Measurements from ENCODE around the gene FNBP1.

The FNBP1 gene

DNA sequence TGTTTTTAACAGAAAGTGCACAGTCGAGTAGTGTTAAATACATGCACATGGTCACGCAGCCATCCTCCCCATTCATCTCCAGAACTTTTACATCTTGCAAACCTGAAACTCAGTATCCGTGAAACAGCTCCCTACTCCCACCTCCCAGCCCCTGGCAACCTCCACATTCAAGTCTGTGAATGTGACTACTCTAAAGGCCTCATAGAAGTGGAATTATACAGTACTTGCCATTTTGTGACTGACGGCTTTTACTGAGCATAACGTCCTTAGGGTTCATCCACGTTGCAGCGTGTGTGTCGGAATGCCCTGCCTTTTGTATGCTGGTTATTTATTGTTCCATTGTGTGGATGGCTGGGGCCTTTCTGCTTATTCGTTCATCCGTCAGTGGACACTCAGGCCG, 171.9 kb downstream of the FNBP1 start:
- FAIRE-seq, result no peak

DNA sequence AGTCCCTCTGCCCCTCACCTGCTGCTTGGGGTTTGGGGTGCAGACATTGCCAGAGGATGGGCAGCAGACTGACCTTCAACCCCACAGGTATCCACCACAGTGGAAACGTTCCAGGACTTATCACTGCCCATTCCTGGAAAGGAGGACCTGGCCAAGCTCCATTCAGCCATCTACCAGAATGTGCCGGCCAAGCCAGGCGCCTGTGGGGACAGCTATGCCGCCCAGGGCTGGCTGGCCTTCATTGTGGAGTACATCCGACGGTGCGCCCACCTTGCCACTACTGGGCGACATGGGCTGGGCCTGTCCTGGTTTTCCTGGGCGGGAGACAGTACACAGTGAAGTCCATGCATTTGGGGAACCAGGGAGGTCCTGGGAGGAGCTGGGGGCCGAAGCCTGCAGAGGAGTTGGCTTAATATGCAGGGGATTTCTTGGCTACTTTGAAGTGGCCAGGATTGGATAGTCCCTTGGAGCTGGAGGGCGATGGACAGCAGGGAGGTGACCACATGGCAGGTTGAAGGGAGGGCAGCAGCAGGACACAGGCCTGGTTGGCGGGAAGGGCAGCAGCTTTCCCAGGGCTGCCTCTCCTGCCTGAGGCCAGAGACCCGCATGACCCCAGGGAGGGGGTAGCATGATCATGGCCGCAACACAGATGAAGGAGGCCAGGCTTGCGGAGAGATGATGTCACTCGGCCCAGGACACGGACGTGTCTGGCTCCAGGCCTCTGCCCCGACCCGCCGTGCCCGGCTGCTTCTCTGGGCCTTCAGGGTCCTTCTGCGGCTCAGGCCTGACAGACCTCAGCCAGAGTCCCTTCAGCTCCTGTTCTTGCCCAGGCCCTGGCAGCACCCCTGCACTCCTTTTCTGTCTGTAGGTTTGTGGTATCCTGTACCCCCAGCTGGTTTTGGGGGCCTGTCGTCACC, 173.1 kb downstream of the FNBP1 start:
- FAIRE-seq, result no peak

DNA sequence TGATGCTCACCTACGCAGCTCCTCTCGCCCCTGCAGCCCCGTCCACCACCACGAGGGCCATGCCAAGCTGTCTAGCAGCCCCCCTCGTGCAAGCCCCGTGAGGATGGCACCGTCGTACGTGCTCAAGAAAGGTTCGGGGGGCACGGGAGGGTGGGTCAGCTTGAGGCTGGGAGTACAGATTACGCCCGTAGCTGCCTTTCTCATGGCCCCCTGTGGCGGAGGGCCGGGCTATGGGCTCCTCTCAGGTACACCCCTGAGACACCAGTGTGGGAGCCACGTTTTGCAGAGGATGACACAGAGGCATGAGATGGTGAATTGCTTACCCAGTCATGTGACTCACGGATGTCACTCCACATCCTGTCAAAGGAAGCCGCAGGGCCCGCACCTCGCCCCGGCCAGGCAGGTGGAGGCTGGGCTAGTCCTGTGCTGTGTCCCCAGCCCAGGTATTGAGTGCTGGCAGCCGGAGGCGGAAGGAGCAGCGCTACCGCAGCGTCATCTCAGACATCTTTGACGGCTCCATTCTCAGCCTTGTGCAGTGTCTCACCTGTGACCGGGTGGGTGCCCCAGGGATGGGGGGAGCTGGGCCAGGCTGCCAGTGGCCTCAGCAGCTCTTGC, 174.0 kb downstream of the FNBP1 start:
- FAIRE-seq, result no peak

DNA sequence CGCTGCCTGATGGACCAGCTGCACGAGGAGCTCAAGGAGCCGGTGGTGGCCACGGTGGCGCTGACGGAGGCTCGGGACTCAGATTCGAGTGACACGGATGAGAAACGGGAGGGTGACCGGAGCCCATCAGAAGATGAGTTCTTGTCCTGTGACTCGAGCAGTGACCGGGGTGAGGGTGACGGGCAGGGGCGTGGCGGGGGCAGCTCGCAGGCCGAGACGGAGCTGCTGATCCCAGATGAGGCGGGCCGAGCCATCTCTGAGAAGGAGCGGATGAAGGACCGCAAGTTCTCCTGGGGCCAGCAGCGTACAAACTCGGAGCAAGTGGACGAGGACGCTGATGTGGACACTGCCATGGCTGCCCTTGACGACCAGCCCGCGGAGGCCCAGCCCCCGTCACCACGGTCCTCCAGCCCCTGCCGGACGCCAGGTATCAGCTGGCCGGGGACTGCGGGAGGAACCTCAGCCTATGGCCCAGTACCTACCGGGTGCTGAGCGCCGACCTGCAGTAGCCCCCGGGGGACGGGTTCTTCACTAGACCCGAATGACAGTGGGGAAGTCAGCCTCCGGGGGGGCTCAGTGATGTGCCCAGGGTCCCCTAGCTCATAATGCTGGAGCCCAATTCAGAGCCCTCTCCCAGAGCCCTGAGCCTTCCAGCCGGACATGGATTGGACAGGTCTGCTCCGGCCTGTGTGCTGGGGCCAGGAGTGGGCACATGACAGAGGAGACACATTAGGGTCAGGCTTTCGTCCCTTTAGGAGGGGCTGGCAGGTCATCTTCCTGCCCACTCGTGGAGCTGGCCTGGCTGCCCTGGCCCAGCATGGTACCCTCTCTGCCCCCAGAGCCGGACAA, 174.7 kb downstream of the FNBP1 start:
- FAIRE-seq, result no peak

DNA sequence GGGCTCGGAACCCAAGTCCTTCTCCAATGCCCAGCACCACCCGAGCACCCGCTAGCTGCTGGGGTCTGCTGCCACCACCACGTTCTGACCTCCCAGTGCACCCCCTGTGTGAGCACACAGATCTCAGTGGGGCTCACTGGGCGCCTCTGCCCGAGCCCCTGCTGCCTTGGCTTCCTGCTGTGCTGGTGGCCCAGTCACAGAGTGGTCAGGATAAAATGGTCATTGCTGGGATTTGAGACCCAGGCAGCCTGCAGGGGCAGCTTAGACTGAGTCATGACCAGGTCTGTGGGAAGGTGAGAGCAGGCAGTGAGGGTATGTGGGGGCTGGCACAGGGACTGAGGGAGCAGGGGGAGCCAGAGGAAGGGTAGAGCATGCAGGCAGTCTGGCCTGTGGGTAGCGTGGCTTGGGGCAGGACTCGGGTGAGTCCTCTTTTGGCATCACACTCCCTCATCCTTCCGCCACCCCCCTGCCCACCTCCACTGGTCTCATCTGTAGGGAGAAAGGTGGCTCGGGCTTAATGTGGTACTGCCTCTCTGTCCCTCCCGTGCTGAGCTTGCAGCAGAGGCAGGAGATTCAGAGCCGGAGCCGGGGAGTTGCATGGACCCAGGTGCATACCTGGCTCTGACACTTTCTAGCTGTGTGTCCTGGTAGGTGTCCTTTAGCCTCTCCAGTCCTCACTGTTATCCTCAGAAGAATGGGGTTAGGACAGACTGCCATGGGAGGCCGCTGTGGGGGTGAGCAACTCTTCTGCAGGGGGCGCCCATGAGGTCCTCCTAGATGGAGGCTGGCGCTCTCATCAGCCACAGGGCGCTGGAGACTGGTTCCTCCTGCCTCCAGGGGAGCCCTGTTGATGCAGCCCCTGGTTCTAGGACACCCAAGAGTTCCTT, 175.6 kb downstream of the FNBP1 start:
- FAIRE-seq, result no peak

DNA sequence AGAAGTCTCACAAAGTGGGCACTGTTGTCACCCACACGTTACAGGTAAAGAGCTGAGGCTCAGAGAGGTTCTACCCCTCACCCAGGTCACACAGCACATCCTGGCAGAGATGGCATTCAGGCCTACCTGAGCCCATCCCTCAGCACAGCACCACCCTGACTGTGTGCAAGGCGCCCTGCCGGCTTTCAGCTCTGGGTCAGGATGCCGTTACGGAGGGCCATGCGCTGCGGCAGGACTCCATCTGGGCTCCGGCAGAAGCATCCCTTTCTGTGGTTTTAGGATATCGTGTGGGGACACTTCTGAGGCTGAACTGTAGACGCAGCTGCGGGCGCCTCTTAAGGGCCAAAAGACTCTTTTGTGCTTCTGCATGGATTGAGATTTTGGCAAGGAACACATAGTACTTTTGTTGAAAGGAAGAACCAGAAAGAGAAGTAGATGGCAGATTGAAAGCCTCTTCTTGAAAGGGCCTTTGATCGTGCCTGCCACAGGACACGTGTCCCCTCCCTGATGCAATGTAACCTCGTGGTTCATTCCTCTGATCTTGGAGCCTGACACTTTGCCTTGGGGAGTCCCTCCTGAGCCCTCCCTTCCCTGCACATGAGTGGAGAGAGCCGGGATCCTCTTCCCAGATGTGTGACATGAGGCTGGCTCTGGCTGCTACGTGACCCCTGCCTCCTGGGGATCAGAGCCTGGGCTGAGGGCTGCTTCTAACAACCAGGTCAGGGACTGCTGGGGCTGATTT, 176.4 kb downstream of the FNBP1 start:
- no peak for FAIRE-seq

DNA sequence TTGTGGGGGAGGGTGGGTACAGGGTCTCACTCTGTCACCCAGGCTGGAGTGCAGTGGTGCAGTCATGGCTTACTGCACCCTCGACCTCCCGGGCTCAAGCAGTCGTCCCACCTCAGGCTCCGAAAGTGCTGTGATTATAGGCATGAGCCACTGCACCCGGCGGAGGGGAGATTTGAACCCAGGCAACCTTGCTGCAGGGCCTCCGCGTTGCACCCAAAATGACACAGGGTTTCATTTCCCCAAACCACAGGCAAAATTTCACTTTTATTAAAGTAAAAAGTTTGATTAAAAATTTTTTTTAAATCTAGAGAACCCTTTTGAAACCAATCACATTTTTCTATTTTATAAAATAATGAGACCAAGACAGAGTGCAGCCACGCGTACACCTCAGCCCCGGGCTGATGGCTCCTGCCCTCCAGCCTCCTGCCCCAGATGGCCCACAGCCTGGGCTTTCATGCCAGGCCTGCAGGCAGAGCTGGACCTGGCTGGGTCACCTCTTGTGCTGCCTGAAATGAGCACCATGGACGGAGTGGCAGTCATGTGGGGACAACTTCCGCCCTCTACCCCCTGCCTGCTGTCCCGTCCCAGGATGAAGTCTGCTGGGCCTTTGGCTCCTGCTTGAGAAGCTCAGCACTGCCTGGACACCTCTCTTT, 177.2 kb downstream of the FNBP1 start:
- no peak for FAIRE-seq

DNA sequence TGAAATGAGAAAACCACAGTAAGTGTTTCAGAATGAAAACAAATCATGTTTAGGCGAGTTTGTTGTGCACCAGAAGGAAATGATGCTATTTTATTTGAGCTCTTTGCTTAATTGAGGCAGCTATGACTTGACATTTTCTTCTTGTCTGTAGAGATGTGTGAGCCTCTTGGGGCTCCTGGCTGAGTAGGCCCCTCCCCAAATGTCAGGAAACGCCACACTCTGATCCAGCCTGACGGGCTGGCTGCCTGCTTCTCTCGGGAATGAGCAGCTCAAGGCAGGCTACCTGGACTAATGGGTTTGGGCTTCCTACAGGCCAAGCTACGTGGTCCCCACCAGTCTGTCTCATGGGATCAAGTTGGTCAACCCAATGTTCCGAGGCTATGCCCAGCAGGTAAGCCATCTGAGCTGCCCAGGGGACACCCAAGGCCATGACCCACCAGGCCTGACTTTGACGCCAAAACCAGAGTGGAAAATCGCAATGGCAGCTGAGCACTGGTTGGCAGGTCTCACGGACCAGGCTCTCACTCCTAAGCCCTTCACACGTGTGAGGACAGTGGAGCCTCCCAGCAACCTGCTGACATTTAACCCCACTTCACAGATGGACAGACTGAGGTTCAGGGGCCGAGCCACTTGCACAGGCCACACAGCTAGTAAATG, 177.9 kb downstream of the FNBP1 start:
- no peak for FAIRE-seq

DNA sequence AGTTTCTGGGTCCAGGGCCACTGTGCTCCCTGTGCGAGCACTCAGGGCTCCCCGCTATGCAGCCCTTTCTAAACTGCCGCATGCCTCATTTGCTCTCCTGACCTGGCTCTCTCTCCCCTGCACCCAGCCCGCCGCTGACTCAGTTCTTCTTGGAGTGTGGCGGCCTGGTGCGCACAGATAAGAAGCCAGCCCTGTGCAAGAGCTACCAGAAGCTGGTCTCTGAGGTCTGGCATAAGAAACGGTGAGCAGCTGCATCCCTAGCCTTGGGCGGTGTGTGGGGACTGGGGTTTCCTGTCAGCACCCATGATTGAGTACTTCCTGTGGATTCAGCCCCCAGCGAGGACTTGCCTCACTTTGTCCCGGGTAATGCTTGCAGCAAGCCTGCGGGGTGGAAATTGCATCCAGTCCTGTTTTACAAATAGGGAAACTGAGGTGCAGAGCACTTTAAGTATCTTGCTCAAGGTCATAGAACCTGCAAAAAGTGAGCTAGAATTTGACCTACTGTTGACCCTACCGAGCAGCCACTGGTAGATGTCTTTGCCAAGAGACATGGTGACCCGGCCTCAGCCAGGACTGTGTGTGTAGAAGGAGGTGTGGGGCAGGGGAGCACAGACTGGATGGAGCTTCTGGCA, 179.8 kb downstream of the FNBP1 start:
- no peak for FAIRE-seq

DNA sequence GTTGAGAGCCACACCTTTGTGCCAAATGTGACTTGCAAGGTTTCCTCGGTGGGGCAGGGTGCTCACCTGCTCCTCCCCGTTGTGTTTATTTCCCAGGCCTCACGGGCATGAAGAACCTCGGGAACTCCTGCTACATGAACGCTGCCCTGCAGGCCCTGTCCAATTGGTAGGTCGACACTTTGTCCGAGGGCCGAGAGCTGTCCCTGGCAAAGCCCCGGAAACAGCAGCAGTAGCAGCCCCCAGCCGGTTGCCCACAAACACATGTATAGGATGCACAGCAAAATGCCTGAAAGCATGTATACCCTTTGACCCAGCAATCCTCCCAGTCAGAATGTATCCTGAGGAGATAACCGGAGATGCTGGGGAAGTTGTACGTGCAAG, 181.6 kb downstream of the FNBP1 start:
- FAIRE-seq, result no peak

DNA sequence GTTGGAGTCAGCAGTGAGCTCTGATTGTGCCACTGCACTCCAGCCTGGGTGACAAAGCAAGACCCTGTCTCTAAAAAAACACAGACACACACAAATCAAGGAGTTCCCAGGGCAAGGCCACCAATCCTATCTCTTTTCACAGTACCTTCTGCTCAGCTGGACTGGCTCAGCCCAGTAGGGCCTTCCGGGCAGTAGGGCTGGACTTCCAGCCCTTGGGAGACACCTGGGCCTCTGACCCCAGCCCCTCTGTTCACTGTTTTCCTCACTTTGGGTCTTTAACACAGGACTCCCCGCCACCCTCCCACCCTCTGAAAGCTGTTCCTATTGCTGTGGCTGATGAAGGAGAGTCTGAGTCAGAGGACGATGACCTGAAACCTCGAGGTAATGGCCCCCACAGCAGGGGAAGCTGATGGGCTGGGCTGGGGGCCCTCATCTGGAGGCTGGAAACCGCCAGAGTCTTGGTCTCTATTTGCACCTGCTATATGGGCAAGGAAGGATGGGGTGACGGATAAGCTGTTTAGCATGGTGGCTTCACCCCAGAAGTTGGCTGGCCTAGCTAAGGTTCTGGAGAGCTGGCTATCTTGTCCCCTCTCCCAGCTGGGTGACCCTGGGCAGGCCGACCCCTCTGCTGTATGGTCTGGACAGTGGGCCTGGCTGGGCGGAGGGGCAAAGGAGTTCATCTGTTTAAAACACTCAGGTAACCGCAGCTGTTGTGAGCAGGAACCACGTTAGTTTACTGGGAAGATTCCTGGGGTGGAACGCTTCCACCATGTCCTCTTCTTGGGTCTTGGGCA, 182.1 kb downstream of the FNBP1 start:
- no peak for FAIRE-seq

DNA sequence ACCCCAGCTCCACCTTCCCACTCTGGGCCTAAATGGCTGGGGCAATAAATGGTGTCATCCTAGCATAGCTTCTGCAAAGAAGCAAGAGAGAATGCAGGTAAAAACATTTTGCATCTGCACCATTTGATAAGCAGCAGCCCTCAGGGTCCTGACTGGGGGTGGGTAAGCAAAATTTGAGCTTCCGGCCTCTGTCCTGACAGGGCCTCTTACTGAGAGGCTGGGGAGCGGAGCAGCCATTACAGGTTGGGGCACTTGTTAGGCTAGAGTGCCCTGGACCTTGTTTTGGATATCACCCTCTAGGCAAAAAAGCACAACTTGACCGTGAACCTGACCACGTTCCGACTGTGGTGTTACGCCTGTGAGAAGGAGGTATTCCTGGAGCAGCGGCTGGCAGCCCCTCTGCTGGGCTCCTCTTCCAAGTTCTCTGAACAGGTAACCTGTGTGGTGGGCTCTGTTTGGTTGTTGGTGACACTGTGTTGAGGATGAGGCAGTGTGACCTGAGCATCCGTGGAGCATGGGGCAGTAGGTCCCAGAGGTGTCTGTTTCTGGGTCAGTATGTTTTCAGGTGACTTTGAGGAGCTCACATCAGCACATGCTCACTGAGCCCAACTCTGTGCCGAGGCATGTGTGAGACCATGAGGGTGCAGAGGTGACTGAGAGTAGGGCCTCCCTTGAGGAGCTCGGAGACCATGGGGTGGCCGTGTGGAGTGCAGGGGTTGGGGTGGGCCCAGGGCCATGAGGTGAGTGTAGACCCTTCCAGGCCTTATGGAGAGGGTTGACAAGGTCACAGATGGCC, 184.6 kb downstream of the FNBP1 start:
- FAIRE-seq, result no peak

DNA sequence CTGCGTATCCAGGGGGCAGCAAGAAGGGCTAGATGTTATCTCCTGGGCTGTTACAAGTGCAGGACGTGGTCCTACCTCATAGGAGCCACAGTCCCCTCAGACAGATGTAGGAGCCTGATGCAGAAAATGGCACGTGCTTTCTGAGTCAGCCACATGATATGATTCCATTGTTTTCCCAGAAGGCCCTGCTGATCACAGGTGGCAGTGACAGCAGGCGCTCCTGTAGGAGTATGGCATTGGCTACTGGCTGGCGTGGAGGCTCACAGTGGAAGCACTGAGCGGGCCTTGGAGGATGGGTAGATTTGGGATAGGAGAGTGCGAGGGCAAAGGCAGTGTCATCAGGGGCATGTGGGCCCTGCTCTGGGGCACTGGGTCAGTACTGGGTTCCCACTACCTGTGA, 185.8 kb downstream of the FNBP1 start:
- FAIRE-seq, result no peak

DNA sequence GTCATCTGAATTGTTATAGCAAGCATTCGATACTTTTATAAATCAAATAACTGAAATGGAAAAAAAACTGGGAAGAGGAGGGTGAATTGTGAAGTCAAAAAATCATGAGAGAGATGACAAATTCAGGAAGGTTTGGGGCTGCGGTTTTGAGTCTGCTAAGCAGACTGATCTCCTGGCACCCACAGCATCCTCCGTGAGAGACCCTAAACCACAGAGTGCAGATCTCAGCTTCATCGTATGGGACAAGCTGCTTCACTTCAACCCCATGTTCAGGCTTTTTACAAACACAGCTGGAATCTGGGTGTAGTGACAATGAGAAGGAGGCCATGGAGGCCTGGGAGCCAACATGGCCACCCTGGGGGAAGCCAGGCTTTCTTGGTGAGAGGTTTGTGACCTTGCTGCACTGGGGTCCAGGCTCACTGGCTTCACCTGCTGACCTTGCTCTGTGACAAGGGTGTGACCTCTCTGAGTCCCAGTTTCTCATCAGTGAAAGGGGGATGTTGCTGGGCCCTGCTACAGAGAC, 188.3 kb downstream of the FNBP1 start:
- no peak for FAIRE-seq

DNA sequence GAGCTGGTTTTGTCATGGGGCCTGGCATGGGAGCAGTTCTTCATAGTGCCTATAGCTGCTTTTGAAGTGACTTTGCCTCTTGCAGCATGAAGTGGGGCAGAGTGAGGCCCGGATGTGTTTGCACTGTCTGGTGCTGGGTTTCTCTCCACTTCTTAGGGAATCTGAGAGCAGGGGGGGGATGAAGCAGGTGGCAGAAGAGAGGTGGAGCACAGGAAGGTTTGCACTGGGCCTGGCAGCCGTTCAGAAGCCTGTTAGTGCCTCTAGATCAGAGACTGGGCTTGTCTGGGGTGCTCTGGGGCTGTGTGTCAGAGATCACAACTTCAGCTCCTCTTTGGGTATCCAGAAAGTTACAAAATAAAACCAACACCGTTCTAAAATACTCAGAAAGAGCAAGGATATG, 189.4 kb downstream of the FNBP1 start:
- FAIRE-seq, result no peak

DNA sequence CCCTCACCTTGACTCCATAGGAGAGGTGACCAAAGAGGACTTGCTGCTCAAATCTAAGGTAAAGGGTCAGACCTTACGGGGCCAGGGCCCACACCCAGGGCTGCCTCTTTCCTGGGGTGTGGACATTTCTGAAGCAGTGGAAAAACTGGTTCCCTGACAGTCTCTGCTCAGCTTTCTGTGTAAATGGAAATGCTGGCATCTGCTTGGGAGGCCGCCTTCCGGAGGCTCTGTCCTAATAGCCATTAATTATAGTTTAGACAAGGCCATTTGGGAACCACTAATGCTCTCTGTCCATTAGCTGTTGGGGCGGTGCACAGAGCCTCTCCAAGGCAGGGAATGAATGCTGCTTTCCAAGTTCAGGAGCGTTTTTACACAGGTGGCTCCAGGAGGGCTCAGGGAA, 190.4 kb downstream of the FNBP1 start:
- no peak for FAIRE-seq

DNA sequence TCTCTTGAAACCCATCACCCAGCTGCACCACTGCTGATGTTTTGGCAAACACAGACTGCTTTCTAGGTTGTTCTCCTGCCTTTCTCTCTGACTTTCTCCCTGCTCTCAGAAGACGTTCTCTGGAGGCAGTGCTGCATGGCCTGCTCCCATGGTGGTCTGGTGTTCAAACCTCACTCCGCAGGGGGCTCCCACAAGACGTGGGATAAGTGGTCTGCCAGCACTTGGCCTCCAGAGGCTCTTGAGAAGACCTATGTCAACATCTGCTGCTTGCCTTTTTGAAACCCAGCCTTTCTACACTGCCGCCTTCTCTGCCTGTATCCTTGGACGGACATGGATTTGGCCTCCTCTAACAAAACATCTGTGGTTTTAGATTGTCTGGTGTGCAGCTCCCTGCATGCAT, 191.2 kb downstream of the FNBP1 start:
- FAIRE-seq, result no peak

Measured in islet of Langerhans (tissue), 1 donor.